Loucy (cell line): ENCODE measurements around the gene POMT2.

ENCODE experiments used
- EZH2phosphoT487 ChIP-seq: fragments of 200-600 bp; IDR thresholded peaks from 2 replicates; pipeline ENCODE4 v1.6.1; 2018; ENCODE audit warnings: antibody characterized with exemption, mild to moderate bottlenecking, moderate library complexity, borderline replicate concordance
- TF ChIP-seq, protein P1 (sequence below): fragments of 200-600 bp; sonication (generic); conservative IDR thresholded peaks from 2 replicates; pipeline ENCODE4 v1.5.1; 2014; ENCODE audit warnings: mild to moderate bottlenecking, antibody characterized with exemption, low read length

DNA sequence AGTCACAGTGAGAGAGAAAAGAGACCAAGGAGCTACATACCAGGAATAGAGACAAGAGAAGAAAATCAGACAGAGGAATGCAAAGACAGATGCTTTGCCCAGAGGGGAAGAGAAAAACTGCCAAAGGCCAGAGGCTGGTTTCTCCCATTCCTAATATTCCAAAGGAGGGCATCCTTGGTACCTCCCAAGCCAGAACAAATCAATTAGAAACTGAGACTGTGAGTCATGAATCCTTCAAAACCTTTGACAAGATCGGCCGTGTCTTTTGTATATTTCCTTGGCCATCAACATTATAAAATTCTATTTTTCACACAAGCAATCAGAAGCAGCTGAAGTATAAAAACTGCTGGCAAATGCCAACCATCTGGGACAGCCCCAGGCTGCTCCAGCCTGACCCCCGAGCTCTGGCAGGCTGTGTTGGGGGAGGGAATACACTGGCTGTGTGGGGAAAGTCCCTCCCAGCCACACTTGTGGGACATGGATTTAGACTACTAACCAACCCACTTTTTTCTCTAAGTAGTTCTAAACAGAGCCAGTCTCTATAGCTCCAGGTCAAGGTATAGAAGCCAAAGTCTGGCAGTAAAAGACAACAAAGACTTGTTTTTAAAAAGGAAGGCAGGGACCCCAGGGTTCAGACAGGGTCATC, 13.7 kb downstream of the POMT2 start:
- TF ChIP-seq, protein P1, sequence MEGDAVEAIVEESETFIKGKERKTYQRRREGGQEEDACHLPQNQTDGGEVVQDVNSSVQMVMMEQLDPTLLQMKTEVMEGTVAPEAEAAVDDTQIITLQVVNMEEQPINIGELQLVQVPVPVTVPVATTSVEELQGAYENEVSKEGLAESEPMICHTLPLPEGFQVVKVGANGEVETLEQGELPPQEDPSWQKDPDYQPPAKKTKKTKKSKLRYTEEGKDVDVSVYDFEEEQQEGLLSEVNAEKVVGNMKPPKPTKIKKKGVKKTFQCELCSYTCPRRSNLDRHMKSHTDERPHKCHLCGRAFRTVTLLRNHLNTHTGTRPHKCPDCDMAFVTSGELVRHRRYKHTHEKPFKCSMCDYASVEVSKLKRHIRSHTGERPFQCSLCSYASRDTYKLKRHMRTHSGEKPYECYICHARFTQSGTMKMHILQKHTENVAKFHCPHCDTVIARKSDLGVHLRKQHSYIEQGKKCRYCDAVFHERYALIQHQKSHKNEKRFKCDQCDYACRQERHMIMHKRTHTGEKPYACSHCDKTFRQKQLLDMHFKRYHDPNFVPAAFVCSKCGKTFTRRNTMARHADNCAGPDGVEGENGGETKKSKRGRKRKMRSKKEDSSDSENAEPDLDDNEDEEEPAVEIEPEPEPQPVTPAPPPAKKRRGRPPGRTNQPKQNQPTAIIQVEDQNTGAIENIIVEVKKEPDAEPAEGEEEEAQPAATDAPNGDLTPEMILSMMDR = no peak
- no peak for TF ChIP-seq EZH2phosphoT487
